HG02840 (cell line): ENCODE data around the gene OPHN1.

Experiments
- ATAC-seq: cut with Tn5 transposase; IDR thresholded peaks from one replicate; pipeline ENCODE4 v1.9.1; 2021; ENCODE audit warnings: mild to moderate bottlenecking, moderate library complexity, moderate number of reproducible peaks; ENCODE audit not compliant: unreplicated experiment, low FRiP score

The OPHN1 gene

GRCh38 chrX:68254738-68255645 lies 178.3 kb downstream of the OPHN1 start:
- no peak for ATAC-seq

GRCh38 chrX:68252664-68253063 lies 180.6 kb downstream of the OPHN1 start:
- no peak for ATAC-seq

- ATAC-seq = no peak
Observed at GRCh38 chrX:68249903-68250302, 183.4 kb downstream of the OPHN1 start.

- ATAC-seq = no peak
Observed at GRCh38 chrX:68249401-68249831, 183.9 kb downstream of the OPHN1 start.

- no peak for ATAC-seq
Observed at GRCh38 chrX:68238568-68238967, 194.7 kb downstream of the OPHN1 start.

GRCh38 chrX:68234171-68234910 lies 199.0 kb downstream of the OPHN1 start:
- no peak for ATAC-seq

GRCh38 chrX:68232206-68232605 lies 201.1 kb downstream of the OPHN1 start:
- no peak for ATAC-seq

- ATAC-seq = no peak
Observed at GRCh38 chrX:68209008-68209407, 224.3 kb downstream of the OPHN1 start.

- no peak for ATAC-seq
Observed at GRCh38 chrX:68204521-68205038, 228.7 kb downstream of the OPHN1 start.

- peak; percentile 66 for ATAC-seq
Observed at GRCh38 chrX:68203646-68204045, 229.6 kb downstream of the OPHN1 start.

- ATAC-seq = no peak
Observed at GRCh38 chrX:68203211-68203610, 230.1 kb downstream of the OPHN1 start.

GRCh38 chrX:68199062-68199848 lies 234.0 kb downstream of the OPHN1 start:
- no peak for ATAC-seq

GRCh38 chrX:68196939-68197791 lies 236.1 kb downstream of the OPHN1 start:
- peak; percentile 79 for ATAC-seq

GRCh38 chrX:68195561-68195960 lies 237.7 kb downstream of the OPHN1 start:
- ATAC-seq = no peak

GRCh38 chrX:68193786-68194185 lies 239.5 kb downstream of the OPHN1 start:
- ATAC-seq = no peak

GRCh38 chrX:68193234-68193633 lies 240.1 kb downstream of the OPHN1 start:
- ATAC-seq = no peak

GRCh38 chrX:68190799-68191198 lies 242.5 kb downstream of the OPHN1 start:
- ATAC-seq = no peak

GRCh38 chrX:68186552-68187262 lies 246.6 kb downstream of the OPHN1 start:
- ATAC-seq = no peak

- no peak for ATAC-seq
Observed at GRCh38 chrX:68185161-68185560, 248.1 kb downstream of the OPHN1 start.
